ENCODE data around the gene DNAH14. TPM values are rescaled to one million over a fixed set of nuclear protein-coding genes. Genes with fewer than 3 reads are reported as not detected.

Gene DNAH14
- total RNA-seq, 1 experiment from 2014 or later: 33.2 TPM

GRCh38 chr1:225368036-225368552 lies 438.6 kb downstream of the DNAH14 start:
- H3K9me3 ChIP-seq (ENCODE audit: control insufficient read depth in 1 of 2, insufficient read depth in 1 of 2, low read depth in 1 of 2, low read length in 2 of 2): no peaks in the 10 kb centered on the region
- H3K27ac ChIP-seq (ENCODE audit: low read depth, low read length): no peak overlapping the region
- no peaks in the 10 kb centered on the region for H3K9me2 ChIP-seq (ENCODE audit: insufficient read depth)
- no peak overlapping the region for H3K4me3 ChIP-seq (replicated peaks in 1 of 2; ENCODE audit: low read depth in 1 of 2, low read length in 2 of 2)
- no peak overlapping the region for H3K4me2 ChIP-seq (ENCODE audit: low read length)
- DNase-seq (ENCODE audit: low read depth, low spot score) (no peak), ATAC-seq (no peak)
- H4K20me1 ChIP-seq (ENCODE audit: insufficient read depth): no peaks in the 10 kb centered on the region
- ChIA-PET CTCF (no interaction called here), RAD21 (ENCODE audit: low non-redundant PET in 1 of 2, low total read pairs in 2 of 2, uncharacterized antibody in 2 of 2, unreplicated experiment in 2 of 2) (no interaction called here), POLR2A (no interaction called here)
- no peak overlapping the region for H2AFZ ChIP-seq (ENCODE audit: low read depth, low read length, poor library complexity, severe bottlenecking)
- TF ChIP-seq JUND (IDR thresholded peaks at IDR 0.05): no peak
- no peak for TF ChIP-seq TCF7L2 (IDR thresholded peaks at IDR 0.05; ENCODE audit: borderline replicate concordance, extremely low read depth, insufficient read depth, insufficient read length)
- TF ChIP-seq CEBPB (IDR thresholded peaks at IDR 0.05; ENCODE audit: low read depth): no peak
- no peak for TF ChIP-seq ZBTB33 (IDR thresholded peaks at IDR 0.05; ENCODE audit: extremely low read depth, insufficient replicate concordance, low read length)
- TF ChIP-seq POLR2A (IDR thresholded peaks at IDR 0.05; ENCODE audit: borderline replicate concordance, extremely low read depth, insufficient read depth, insufficient read length): no peak
- TF ChIP-seq ATF3 (IDR thresholded peaks at IDR 0.05): no peak
- no peak for TF ChIP-seq CTCF (IDR thresholded peaks at IDR 0.05 in 2 of 3, conservative IDR thresholded peaks at IDR 0.05 in 1 of 3; ENCODE audit: borderline replicate concordance in 1 of 3, insufficient read depth in 1 of 3, low read depth in 2 of 3, low read length in 2 of 3)
- no peak for TF ChIP-seq YY1 (IDR thresholded peaks at IDR 0.05; ENCODE audit: extremely low read depth, insufficient replicate concordance, low read depth, low read length)
- no peak for TF ChIP-seq POLR2AphosphoS5 (IDR thresholded peaks at IDR 0.05; ENCODE audit: low read depth, low read length)
- BruUV-seq (replicated peaks): no TSS peak
- no peaks in the 10 kb centered on the region for H3K79me2 ChIP-seq (ENCODE audit: insufficient read depth, low read length)
- H3K4me1 ChIP-seq (ENCODE audit: control insufficient read depth in 1 of 2, insufficient read depth in 2 of 2, low read length in 2 of 2): no peaks in the 10 kb centered on the region
- no peak overlapping the region for H3K9ac ChIP-seq (ENCODE audit: low read length)
- H3K27me3 ChIP-seq (ENCODE audit: insufficient read depth, low read length): no peaks in the 10 kb centered on the region
- H3K36me3 ChIP-seq (ENCODE audit: control insufficient read depth in 1 of 2, insufficient read depth in 2 of 2, low read length in 2 of 2): no peaks in the 10 kb centered on the region
- intact Hi-C loops (cut with micrococcal nuclease): no loop called here
